Neuronal stem cell (in vitro differentiated cells): ENCODE data around the gene STK39.

ENCODE experiments used
- DNase-seq: peaks from one replicate; pipeline ENCODE4 v3.0.0-alpha.2; 2013; ENCODE audit warnings: low spot score
- H2AFZ ChIP-seq: one replicate; pipeline ENCODE4 v1.6.1; 2013; ENCODE audit warnings: mild to moderate bottlenecking, low read length, inconsistent platforms
- H2AK5ac ChIP-seq: 2 replicates; pipeline ENCODE4 v1.6.1; 2013; ENCODE audit warnings: low read depth, mild to moderate bottlenecking, inconsistent platforms, low read length, moderate library complexity, mixed read lengths
- H2BK120ac ChIP-seq: 2 replicates; pipeline ENCODE4 v1.6.1; 2013; ENCODE audit warnings: low read depth, mild to moderate bottlenecking, inconsistent platforms, low read length, moderate library complexity, mixed read lengths
- H2BK12ac ChIP-seq: one replicate; pipeline ENCODE4 v1.6.1; 2013; ENCODE audit warnings: low read length, inconsistent platforms
- H2BK15ac ChIP-seq: 2 replicates; pipeline ENCODE4 v1.6.1; 2013; ENCODE audit warnings: mild to moderate bottlenecking, low read length, inconsistent platforms, mixed read lengths
- H2BK5ac ChIP-seq: one replicate; pipeline ENCODE4 v1.6.1; 2013; ENCODE audit warnings: inconsistent platforms, mild to moderate bottlenecking, low read length, moderate library complexity
- H3K14ac ChIP-seq: one replicate; pipeline ENCODE4 v1.6.1; 2013; ENCODE audit warnings: low read length, inconsistent platforms
- H3K18ac ChIP-seq: 2 replicates; pipeline ENCODE4 v1.6.1; 2013; ENCODE audit warnings: low read length, inconsistent platforms
- H3K23ac ChIP-seq: 2 replicates; pipeline ENCODE4 v1.6.1; 2013; ENCODE audit warnings: low read depth, mild to moderate bottlenecking, mixed read lengths, low read length, inconsistent platforms; ENCODE audit not compliant: poor library complexity
- H3K27ac ChIP-seq: replicated peaks from 3 replicates; pipeline ENCODE4 v1.5.1; 2013; ENCODE audit warnings: low read length, inconsistent platforms
- H3K27me3 ChIP-seq, 3 experiments: 2 replicates each; pipeline ENCODE4 v1.6.1; 2013; ENCODE audit warnings: low read length in 3 of 3, mild to moderate bottlenecking in 2 of 3, inconsistent platforms in 1 of 3, low read depth in 1 of 3, mixed read lengths in 1 of 3, moderate library complexity in 1 of 3; ENCODE audit not compliant: control insufficient read depth in 3 of 3, insufficient read depth in 3 of 3
- H3K36me3 ChIP-seq, 2 donors: replicated peaks in 1 of 2; 2 replicates each; pipeline ENCODE4 v1.6.1; 2013; ENCODE audit warnings: low read length in 2 of 2; ENCODE audit not compliant: control insufficient read depth in 2 of 2, insufficient read depth in 2 of 2
- H3K4ac ChIP-seq: 2 replicates; pipeline ENCODE4 v1.6.1; 2013; ENCODE audit warnings: inconsistent platforms, mild to moderate bottlenecking, low read length, moderate library complexity
- H3K4me1 ChIP-seq, 2 donors: 1 replicate in 1 of 2; 2 replicates in 1 of 2; pipeline ENCODE4 v1.6.1; 2013; ENCODE audit warnings: low read length in 2 of 2, low read depth in 1 of 2; ENCODE audit not compliant: control insufficient read depth in 2 of 2, insufficient read depth in 1 of 2
- H3K4me2 ChIP-seq: one replicate; pipeline ENCODE4 v1.6.1; 2013; ENCODE audit warnings: mild to moderate bottlenecking, low read length, inconsistent platforms; ENCODE audit not compliant: insufficient read depth, poor library complexity, severe bottlenecking
- H3K4me3 ChIP-seq, 2 donors: 2 replicates each; pipeline ENCODE4 v1.5.1; 2013; ENCODE audit warnings: low read length in 2 of 2, mild to moderate bottlenecking in 2 of 2, inconsistent platforms in 1 of 2, moderate library complexity in 1 of 2
- H3K79me1 ChIP-seq: one replicate; pipeline ENCODE4 v1.6.1; 2013; ENCODE audit warnings: low read depth, mild to moderate bottlenecking, inconsistent platforms, low read length, moderate library complexity
- H3K9ac ChIP-seq: one replicate; pipeline ENCODE4 v1.6.1; 2013; ENCODE audit warnings: mild to moderate bottlenecking, low read depth, low read length, inconsistent platforms; ENCODE audit not compliant: poor library complexity
- H3K9me3 ChIP-seq, 2 donors: replicated peaks in 1 of 2; 2 replicates each; pipeline versions ENCODE3 to v1.6.1; 2013; ENCODE audit warnings: low read length in 2 of 2, mild to moderate bottlenecking in 2 of 2, inconsistent platforms in 1 of 2, low read depth in 1 of 2, mixed read lengths in 1 of 2, moderate library complexity in 1 of 2; ENCODE audit not compliant: control insufficient read depth in 2 of 2, insufficient read depth in 1 of 2
- H4K8ac ChIP-seq: one replicate; pipeline ENCODE4 v1.6.1; 2013; ENCODE audit warnings: low read depth, mild to moderate bottlenecking, inconsistent platforms, low read length, moderate library complexity
- H4K91ac ChIP-seq: one replicate; pipeline ENCODE4 v1.6.1; 2013; ENCODE audit warnings: low read length, low read depth, mild to moderate bottlenecking, inconsistent platforms; ENCODE audit not compliant: poor library complexity
- WGBS, 2 donors: extraction: QIAGEN DNeasy Blood & Tissue Kit; methylation state at CpG; one replicate each; pipeline ENCODE4 v1.1.7; 2013; ENCODE audit warnings: missing lambda C conversion rate in 2 of 2, mixed read lengths in 1 of 2; ENCODE audit not compliant: insufficient read length in 2 of 2, insufficient replicate concordance in 1 of 2; ENCODE audit errors: extremely low coverage in 2 of 2; 5-methylcytosine and 5-hydroxymethylcytosine counted together

STK39 gene

GRCh38 chr2:168064011-168064998, 183.1 kb downstream of the STK39 start:
- Histone ChIP-seq H2AK5ac (no peak overlapping the region), H3K27me3 (peaks cover 0 to 2% (median 0%) of the 10 kb centered on the region in 3 experiments), H3K18ac (no peak overlapping the region), H4K8ac (no peak overlapping the region), H3K79me1 (no peaks in the 10 kb centered on the region), H2BK5ac (no peak overlapping the region), H3K9me3 (peaks cover 0 to 7% of the 10 kb centered on the region in 2 donors), H3K14ac (no peak overlapping the region), H3K23ac (no peak overlapping the region), H3K4me3 (no peak overlapping the region), H3K27ac (no peak overlapping the region), H4K91ac (no peak overlapping the region), H3K9ac (no peak overlapping the region), H2BK15ac (no peak overlapping the region), H3K4me2 (no peak overlapping the region), H3K4ac (no peak overlapping the region), H2BK120ac (no peak overlapping the region), H3K4me1 (no peaks in the 10 kb centered on the region), H3K36me3 (peaks cover 0 to 69% of the 10 kb centered on the region in 2 donors), H2AFZ (no peak overlapping the region), H2BK12ac (no peak overlapping the region)
- WGBS, 2 donors: no CpG with 5 or more reads among the region's 9 CpGs
- no peak for DNase-seq

GRCh38 chr2:168062936-168063335, 184.5 kb downstream of the STK39 start:
- Histone ChIP-seq H2BK15ac (no peak overlapping the region), H3K9ac (no peak overlapping the region), H3K4me2 (no peak overlapping the region), H3K36me3 (peaks cover 0 to 66% of the 10 kb centered on the region in 2 donors), H3K4me1 (no peaks in the 10 kb centered on the region), H3K27me3 (peaks cover 0 to 2% (median 0%) of the 10 kb centered on the region in 3 experiments), H3K79me1 (no peaks in the 10 kb centered on the region), H3K4ac (no peak overlapping the region), H4K91ac (no peak overlapping the region), H2BK12ac (no peak overlapping the region), H2AK5ac (no peak overlapping the region), H3K18ac (no peak overlapping the region), H3K23ac (no peak overlapping the region), H3K14ac (no peak overlapping the region), H3K9me3 (peaks cover 0 to 4% of the 10 kb centered on the region in 2 donors), H2AFZ (no peak overlapping the region), H3K4me3 (no peak overlapping the region), H4K8ac (no peak overlapping the region), H2BK120ac (no peak overlapping the region), H2BK5ac (no peak overlapping the region), H3K27ac (no peak overlapping the region)
- WGBS, 2 donors: no CpG with 5 or more reads among the region's 3 CpGs
- DNase-seq: no peak

GRCh38 chr2:168062054-168062453, 185.3 kb downstream of the STK39 start:
- Histone ChIP-seq H3K23ac (no peak overlapping the region), H3K27ac (no peak overlapping the region), H2BK120ac (no peak overlapping the region), H3K4me3 (no peak overlapping the region), H2AFZ (no peak overlapping the region), H3K79me1 (no peaks in the 10 kb centered on the region), H3K9ac (no peak overlapping the region), H3K4ac (no peak overlapping the region), H3K18ac (no peak overlapping the region), H3K9me3 (peaks cover 0 to under 1% of the 10 kb centered on the region in 2 donors), H3K36me3 (peaks cover 0 to 64% of the 10 kb centered on the region in 2 donors), H3K4me1 (no peaks in the 10 kb centered on the region), H3K27me3 (peaks cover 0 to 2% (median 0%) of the 10 kb centered on the region in 3 experiments), H2BK12ac (no peak overlapping the region), H2BK5ac (no peak overlapping the region), H4K8ac (no peak overlapping the region), H4K91ac (no peak overlapping the region), H3K14ac (no peak overlapping the region), H2AK5ac (no peak overlapping the region), H3K4me2 (no peak overlapping the region), H2BK15ac (no peak overlapping the region)
- no peak for DNase-seq
- WGBS, 2 donors: no CpG with 5 or more reads among the region's 6 CpGs

GRCh38 chr2:168060986-168061750, 186.2 kb downstream of the STK39 start:
- Histone ChIP-seq H4K8ac (no peak overlapping the region), H2BK12ac (no peak overlapping the region), H2AK5ac (no peak overlapping the region), H3K27me3 (no peaks in the 10 kb centered on the region), H2BK5ac (no peak overlapping the region), H4K91ac (no peak overlapping the region), H3K4me2 (no peak overlapping the region), H3K4ac (no peak overlapping the region), H3K18ac (no peak overlapping the region), H3K9me3 (no peaks in the 10 kb centered on the region), H3K14ac (no peak overlapping the region), H3K4me1 (peaks cover 0 to 2% of the 10 kb centered on the region in 2 donors), H3K27ac (no peak overlapping the region), H2BK120ac (no peak overlapping the region), H3K79me1 (no peaks in the 10 kb centered on the region), H3K9ac (no peak overlapping the region), H3K36me3 (peaks cover 0 to 64% of the 10 kb centered on the region in 2 donors), H2BK15ac (no peak overlapping the region), H3K23ac (no peak overlapping the region), H3K4me3 (no peak overlapping the region), H2AFZ (no peak overlapping the region)
- DNase-seq: no peak
- WGBS, 2 donors: no CpG with 5 or more reads among the region's 3 CpGs
